ENCODE results near the gene UNC45A.

The UNC45A gene

GRCh38 chr15:90957031-90957790 lies 22.1 kb downstream of the UNC45A start:
- H3K27ac ChIP-seq (ENCODE audit: low read depth, low read length, poor library complexity, severe bottlenecking), result no peak overlapping the region
- H3K79me2 ChIP-seq (ENCODE audit: insufficient read depth, low read length), result no peaks in the 10 kb centered on the region
- H3K4me1 ChIP-seq (ENCODE audit: insufficient read depth, low read length, severe bottlenecking), result peaks cover 24% of the 10 kb centered on the region
- peaks cover 40% of the 10 kb centered on the region for H3K36me3 ChIP-seq (ENCODE audit: insufficient read depth, low read length)
- H3F3A ChIP-seq (ENCODE audit: insufficient read depth, low read length), result no peaks in the 10 kb centered on the region
- peak overlapping the region; percentile 96 for H3K4me2 ChIP-seq (ENCODE audit: low read length)
- H2AFZ ChIP-seq (ENCODE audit: low read length), result no peak overlapping the region
- H3K9ac ChIP-seq (ENCODE audit: low read length), result no peak overlapping the region; the same call in 1 of the 2 replicates
- TF ChIP-seq CTCF (IDR thresholded peaks at IDR 0.05; ENCODE audit: low read length) (no peak), EZH2 (IDR thresholded peaks at IDR 0.05; ENCODE audit: borderline replicate concordance, low read length) (no peak)
- H3K9me3 ChIP-seq (ENCODE audit: low read length), result no peaks in the 10 kb centered on the region
- H4K20me1 ChIP-seq (ENCODE audit: insufficient read depth, low read length), result no peaks in the 10 kb centered on the region
- no peaks in the 10 kb centered on the region for H3K9me2 ChIP-seq (ENCODE audit: low read depth, low read length)
- no peaks in the 10 kb centered on the region for H3K27me3 ChIP-seq (ENCODE audit: insufficient read depth, low read length)
- H3K4me3 ChIP-seq (ENCODE audit: low read depth, low read length, poor library complexity, severe bottlenecking), result peak overlapping the region; percentile 66

GRCh38 chr15:90957791-90958190 lies 22.7 kb downstream of the UNC45A start:
- Histone ChIP-seq H3K9ac (ENCODE audit: low read length) (no peak overlapping the region), H3K9me2 (ENCODE audit: low read depth, low read length) (no peaks in the 10 kb centered on the region), H3K27me3 (ENCODE audit: insufficient read depth, low read length) (no peaks in the 10 kb centered on the region), H3K4me2 (ENCODE audit: low read length) (no peak overlapping the region), H2AFZ (ENCODE audit: low read length) (no peak overlapping the region), H3F3A (ENCODE audit: insufficient read depth, low read length) (no peaks in the 10 kb centered on the region), H3K36me3 (ENCODE audit: insufficient read depth, low read length) (peaks cover 45% of the 10 kb centered on the region), H4K20me1 (ENCODE audit: insufficient read depth, low read length) (no peaks in the 10 kb centered on the region), H3K27ac (ENCODE audit: low read depth, low read length, poor library complexity, severe bottlenecking) (no peak overlapping the region), H3K4me3 (ENCODE audit: low read depth, low read length, poor library complexity, severe bottlenecking) (no peak overlapping the region), H3K9me3 (ENCODE audit: low read length) (no peaks in the 10 kb centered on the region), H3K4me1 (ENCODE audit: insufficient read depth, low read length, severe bottlenecking) (peaks cover 24% of the 10 kb centered on the region), H3K79me2 (ENCODE audit: insufficient read depth, low read length) (no peaks in the 10 kb centered on the region)
- TF ChIP-seq EZH2 (IDR thresholded peaks at IDR 0.05; ENCODE audit: borderline replicate concordance, low read length) (no peak), CTCF (IDR thresholded peaks at IDR 0.05; ENCODE audit: low read length) (no peak)

GRCh38 chr15:90959028-90959595 lies 24.0 kb downstream of the UNC45A start:
- Histone ChIP-seq H3K27ac (ENCODE audit: low read depth, low read length, poor library complexity, severe bottlenecking) (no peak overlapping the region), H2AFZ (ENCODE audit: low read length) (no peak overlapping the region), H3K36me3 (ENCODE audit: insufficient read depth, low read length) (peaks cover 45% of the 10 kb centered on the region), H3K4me1 (ENCODE audit: insufficient read depth, low read length, severe bottlenecking) (peaks cover 23% of the 10 kb centered on the region), H3K9me3 (ENCODE audit: low read length) (no peaks in the 10 kb centered on the region), H3K9ac (ENCODE audit: low read length) (no peak overlapping the region), H3F3A (ENCODE audit: insufficient read depth, low read length) (no peaks in the 10 kb centered on the region), H3K4me3 (ENCODE audit: low read depth, low read length, poor library complexity, severe bottlenecking) (no peak overlapping the region), H3K4me2 (ENCODE audit: low read length) (no peak overlapping the region), H4K20me1 (ENCODE audit: insufficient read depth, low read length) (no peaks in the 10 kb centered on the region), H3K79me2 (ENCODE audit: insufficient read depth, low read length) (no peaks in the 10 kb centered on the region), H3K27me3 (ENCODE audit: insufficient read depth, low read length) (no peaks in the 10 kb centered on the region), H3K9me2 (ENCODE audit: low read depth, low read length) (no peaks in the 10 kb centered on the region)
- TF ChIP-seq EZH2 (IDR thresholded peaks at IDR 0.05; ENCODE audit: borderline replicate concordance, low read length) (no peak), CTCF (IDR thresholded peaks at IDR 0.05; ENCODE audit: low read length) (no peak)

All from OCI-LY1 (cell line).